ENCODE measurements around the gene TFAP2E.

Gene TFAP2E

DNA sequence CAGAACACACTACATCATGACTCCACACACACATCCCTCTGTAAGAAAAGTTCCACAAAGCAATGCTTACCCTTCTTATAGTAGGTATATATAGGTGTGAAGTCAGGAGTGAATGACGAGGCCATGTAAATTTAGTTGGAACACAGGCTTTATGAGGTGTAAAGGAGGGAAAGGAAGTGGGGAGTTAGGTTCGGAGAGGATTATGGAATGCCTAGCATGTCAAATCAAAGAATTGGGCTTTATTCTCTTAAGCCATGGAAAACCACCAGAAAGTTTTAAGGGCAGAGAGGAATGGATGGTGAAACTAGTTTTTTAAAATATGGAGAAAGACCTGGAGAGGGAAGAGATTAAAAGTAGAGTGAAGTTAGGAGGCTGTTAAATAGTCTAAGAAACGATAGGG is 26.3 kb downstream of the TFAP2E start:
- DNase-seq: no peak

DNA sequence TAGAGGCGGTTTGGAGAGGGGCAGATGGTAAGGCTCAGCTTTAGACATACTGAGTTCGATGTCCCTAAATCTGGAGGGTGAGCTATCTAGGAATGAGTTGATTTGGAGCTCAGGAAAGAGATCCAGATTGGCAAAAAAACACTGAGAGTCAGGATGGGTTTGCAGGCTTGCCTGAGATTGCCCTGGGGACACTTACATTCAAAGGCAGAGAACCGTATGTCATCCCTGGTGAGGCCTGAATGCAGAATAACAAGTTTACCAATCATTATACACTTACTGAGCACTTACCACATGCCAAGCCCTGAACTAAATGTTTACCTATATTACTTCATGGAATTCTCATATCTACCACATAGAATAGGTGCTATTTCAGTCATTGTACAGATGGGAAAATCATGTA is 27.5 kb downstream of the TFAP2E start:
- DNase-seq: no peak

DNA sequence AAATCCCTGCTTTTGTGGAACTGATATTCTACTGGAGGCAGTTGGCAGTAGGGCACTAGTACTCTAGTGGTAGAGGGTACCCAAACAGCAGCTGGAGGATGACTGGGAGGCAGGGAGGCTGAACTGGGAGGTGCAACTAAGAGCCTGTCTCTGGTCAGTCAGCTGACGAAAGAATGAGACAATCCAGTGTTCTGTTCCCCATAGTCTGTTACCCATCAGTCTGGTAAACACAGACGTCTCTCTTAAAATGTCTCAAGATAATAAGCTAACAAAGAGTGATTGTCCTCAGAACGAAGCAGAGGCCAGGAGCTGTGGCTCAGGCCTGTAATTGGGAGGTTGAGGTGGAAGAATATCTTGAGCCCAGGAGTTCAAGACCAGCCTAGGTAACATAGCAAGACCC is 30.4 kb downstream of the TFAP2E start:
- DNase-seq: no peak

DNA sequence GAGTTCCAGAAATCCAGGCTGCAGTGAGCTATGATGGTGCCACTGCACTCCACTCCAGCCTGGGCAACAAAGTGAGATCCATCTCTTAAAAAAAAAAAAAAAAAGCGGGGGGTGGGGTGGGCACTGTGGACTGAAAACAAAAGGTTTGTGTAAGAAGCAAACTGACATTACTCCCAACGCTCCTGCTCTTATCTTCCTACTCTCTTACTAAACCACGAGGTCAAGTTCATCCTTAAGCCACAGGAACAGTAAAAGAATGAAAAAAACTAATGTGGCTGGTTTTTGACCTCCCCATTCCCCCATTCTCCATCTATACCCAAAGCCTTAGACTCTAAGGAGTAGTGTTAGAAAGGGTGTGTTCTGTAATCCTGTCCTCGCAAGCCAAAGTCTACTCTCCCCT is 30.8 kb downstream of the TFAP2E start:
- DNase-seq: no peak

DNA sequence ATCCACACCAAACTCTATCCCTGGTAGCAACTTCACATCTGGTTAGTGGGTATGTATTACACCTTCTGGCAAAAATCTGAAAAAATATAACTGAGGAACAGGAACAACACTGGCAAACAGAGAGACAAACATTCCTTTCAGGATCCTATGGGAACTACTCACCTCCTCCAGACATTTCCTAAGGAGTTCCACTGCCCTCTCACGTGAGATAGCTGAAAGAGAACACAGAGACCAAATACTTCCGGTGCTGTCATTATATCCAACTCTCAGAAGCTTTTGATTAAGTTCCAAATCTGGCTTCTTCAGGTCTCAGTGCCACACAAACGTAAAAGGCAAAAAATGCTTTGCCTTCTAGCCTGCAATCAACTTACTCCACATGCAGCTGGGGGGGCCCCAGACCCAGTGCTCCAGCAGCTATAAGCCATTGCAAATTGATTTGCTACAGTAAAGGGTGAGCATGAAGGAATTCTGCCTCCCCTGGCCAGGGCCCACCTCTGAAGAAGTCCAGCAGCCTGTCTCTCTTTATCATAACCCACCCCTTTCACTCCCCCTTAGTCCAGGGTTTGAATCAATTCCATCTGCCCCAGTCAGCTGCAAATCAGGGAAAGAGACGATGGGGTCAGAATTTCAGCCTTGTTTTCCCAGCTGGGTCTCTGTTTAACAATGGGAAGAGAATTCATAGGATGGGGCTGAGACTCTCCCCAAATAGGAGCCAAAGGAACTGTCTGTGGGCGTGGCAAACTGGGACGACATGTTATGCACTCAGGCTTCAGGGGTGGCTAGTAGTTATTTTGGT is 32.2 kb downstream of the TFAP2E start:
- no peak for DNase-seq

DNA sequence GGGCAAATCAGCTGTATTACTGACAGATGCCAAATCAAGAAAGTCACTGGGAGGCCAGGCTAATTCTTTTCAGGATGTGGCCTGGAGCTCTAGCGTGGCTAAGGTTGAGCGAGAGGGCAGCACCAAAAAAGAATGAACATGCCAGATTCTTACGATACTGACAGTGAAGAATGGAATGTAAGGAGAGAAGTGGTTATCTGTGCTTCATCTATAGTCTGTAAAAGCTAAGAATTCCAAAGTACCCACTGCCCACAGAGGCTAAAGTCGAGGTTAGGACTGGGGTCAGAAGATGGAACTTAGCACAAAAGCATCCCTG is 32.7 kb downstream of the TFAP2E start:
- DNase-seq: no peak

DNA sequence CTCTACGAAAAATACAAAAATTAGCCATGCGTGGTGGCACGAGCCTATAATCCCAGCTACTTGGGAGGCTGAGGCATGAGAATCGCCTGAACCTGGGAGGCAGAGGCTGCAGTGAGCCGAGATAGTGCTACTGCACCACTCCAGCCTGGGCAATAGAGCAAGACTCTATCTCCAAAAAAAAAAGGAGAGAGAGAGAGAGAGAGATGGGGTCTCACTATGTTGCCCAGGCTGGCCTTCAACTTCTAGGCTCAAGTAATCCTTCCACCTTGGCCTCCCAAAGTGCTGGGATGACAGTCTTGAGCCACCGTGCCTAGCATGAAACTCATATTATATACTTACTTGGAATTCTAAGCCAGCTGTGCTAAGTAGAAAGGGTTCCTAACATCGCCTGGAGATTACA is 38.5 kb downstream of the TFAP2E start:
- no peak for DNase-seq

DNA sequence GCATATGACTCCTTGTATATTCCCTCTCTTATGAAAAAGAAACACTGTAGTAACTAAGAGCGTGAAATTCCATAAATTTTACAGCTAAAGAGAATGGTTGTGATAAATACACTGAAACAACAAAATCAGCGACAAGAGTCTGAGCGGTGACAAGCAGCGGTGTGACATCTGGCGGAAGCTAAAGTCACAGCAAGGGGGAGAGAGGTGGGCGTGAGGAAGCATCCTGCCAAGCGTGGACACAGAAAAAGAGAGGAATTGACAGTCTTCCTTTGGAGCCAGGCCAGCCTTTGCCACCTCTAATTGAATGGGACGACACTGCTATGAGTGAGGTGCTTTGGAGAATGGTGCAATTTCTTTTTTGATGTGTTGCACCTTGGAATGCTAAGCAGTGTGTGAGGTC is 42.3 kb downstream of the TFAP2E start:
- no peak for DNase-seq

DNA sequence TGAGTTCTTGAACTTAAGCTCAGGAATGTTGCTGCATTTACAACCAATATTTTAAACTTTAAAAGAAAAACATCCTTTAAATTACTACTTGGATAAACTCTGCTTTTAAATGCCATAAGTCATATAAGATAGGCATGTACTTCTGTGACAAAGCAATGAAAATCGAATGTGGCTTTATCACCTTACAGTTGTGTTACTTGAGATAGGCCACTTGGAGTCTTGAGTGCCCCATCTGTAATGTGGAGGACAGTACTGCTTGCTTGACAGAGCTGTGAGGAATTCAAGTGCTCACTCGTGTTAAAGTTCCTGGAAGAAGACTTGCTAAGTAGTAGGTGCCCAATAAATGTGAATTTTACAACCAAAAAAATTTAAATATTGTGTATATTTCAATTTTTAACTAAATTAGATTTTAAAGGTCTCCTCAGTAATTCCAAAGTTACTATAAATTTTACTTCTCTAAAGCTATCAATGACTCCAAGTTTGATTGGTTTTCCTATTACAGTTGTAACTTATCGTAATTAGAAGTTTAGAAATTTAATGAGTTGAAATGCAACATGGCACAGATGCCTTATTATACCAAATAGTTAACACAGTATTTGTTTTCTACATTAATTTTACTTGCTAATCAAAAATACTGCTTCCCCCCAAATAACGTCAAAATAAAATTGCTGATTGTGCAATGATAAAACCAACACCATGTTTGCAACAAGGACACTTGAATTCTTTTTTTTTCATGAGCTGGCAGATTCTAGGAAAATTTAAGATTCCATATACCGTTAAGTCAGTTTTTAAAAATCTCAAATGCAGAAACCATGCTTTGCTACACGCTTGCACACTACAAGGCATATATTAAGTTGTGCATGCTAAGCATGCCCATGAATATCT is 46.4 kb downstream of the TFAP2E start:
- no peak for DNase-seq

DNA sequence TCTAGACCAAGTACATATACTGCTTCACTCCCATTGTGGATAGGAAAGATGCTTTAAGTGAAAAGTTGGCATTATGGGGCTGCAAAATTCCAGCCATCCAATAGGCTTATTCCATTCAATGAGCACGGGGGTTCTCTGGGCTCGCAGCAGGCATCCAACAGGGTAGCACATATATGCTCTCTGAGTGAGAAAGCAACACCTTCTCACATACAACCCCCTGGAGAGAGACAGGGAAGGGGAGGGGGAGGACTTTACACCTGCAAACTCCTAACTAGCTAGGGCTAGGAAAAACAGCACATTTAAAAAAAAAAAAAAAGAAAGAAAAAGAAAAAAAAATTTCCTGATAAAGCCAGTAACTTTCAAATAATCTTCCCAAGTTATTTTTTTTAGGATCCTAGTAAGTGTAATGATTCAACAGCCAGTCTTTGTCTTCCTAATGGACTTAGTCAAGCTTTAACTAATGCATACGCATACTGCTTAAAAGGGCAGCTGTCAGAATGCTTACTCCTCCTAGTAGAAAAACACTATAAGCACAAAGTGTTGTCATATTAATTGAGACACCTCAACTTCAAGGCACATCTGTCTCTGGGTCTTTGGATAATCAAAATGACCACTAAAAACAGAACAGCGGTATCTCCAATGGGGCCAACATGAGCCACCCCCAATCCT is 49.5 kb downstream of the TFAP2E start:
- DNase-seq: no peak

DNA sequence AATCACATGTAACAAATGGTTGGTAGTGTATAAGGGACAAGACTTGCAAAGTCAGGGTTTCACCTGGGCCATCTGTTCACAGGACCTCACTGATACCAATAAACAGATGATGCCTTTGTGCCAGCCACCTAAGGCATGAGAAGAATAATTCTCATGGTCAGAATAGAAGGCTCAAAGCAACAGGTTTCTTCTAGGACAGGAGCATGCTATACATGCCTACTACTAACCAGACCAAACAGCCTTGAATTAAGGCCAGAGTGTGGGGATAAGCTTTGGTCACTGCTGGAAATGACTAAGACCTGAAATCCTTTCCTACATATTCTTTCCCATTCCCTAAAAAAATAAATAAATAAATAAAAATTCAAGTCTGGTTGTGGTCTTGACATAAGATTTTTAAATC is 50.7 kb downstream of the TFAP2E start:
- DNase-seq: no peak

DNA sequence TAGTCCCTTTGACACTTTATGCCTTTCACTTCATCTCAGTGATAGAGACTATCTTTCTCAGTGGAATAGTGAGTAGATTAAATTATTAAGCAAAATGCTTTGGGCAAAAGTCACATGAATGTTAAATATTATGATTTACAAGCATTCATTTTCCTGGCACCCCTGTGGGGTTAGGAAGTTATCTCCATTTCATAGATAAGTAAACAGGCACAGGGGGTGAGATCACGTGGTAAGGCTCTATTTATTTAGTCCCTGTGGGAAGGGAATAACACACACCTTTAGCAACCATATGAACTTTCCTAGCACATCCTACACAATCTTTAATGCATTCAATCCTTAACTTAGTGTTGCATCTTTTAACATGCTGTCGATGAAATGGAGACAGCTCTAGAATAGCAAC is 55.9 kb downstream of the TFAP2E start:
- DNase-seq: no peak

DNA sequence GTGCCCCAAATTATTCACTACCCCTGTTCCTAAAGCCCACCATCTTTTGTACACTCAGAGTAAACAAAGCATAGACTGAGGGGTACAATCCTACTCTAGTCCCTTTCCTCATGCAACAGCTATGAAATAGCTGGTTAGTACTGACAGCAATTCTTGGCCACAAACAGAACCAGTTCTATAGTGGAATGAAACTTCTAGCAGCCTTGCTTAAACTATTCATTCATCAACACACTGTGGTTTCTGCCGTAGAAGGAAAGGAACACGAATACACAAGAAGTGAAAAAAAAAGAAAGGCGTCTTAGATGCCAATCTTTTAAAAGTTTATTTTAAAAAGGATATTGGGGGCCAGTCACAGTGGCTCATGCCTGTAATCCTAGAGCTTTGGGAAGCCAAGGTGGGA is 58.3 kb downstream of the TFAP2E start:
- no peak for DNase-seq

DNA sequence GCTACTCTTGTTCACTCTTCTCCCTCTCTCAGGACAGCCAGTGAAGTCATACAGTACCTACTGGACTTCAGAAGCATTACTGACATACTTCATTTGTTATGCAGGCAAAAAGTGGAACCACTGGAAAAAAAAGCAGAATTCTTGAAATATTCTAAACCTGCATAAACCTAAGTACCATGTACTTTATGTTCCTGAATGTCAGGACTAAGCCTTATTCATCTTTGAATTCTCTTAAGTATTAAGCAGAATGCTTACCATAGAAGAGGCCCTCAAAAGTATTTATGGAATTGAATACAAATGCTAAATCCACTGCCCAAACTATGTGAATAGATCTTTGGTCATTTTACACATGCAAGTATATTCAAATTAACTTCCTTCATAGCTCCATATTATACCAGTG is 60.4 kb downstream of the TFAP2E start:
- no peak for DNase-seq

DNA sequence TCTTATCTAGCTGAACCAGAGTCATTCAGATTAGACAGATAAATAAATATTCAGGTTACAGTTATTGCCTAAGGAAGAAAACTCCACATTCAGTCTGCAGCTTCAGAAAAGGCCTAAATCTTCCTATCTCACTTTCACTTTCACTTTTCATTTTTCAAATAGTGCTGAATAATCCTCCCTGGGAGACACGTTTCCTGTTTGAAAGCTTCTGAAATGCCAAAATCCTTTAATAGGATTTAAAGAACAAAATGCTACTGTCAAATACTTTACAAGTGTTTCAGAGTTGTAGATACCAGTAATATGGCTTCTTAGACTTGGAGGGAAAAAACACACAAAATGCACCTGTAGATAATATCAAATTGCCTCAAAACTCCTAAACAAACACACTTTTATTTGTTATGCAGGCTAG is 64.3 kb downstream of the TFAP2E start:
- DNase-seq: no peak

DNA sequence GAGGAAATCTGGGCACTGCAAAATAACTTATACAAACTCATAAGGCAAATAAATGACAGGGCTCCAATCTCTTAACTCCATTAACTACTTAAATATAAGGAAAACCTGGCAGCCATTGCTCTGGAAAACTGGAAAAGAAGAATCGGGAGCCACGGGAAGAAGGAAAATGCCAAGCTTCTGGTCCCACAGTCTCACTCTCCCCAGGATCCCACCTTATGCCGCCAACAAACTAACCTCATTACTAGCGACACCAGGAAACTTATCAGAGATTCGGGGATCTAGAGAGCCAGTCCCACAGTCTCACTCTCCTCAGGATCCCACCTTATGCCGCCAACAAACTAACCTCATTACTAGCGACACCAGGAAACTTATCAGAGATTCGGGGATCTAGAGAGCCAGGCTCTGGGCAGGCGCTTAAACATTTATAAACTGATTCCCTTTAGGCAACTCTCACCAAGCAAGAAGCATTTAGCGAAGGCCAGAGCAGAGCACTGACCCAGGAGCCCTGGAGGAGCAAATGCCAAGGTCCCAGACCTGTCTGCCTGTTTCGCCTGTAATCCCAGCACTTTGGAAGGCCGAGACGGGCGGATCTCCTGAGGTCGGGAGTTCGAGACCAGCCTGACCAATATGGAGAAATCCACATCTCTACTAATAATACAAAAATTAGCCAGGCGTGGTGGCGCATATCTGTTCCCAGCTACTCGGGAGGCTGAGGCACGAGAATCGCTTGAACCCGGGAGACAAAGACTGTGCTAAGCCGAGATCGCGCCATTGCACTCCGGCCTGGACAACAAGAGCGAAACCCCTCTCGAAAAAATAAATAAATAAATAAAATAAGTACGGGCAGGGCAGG is 67.5 kb downstream of the TFAP2E start:
- peak in 1 of 2 experiments; percentile 50 for DNase-seq

DNA sequence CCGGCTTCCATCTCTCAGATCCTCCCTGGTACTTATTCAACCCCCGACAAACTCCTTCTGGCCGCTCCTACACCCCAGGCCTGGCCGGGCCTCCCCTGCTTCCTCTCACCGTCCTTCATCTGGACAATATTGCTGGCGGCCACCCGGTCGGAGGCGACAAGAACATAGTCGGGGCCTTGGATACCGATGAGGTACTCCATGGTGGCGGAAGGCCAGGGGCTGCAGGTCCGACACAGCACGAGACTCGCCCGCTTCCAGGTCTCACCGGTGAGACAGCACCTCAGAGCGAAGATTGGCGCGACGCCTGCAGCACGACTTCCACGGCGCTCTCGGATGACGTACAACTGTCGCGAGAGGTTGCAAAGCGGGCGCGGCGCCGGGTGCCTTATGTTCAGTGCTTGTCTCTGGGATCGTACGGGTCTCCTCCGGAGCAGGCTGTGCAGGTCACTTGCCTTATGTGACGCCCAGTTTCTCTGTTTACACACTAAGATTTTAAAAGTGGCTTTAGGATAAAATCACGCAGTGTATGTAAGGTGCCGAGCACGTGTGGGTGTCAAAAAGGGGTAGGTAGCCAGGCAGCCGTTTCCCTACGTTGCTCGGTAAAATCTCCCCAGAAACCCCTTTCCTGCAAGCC is 68.2 kb downstream of the TFAP2E start, which contains the start of gene PSMB2:
PSMB2 (minus strand) TSS at position 294 of the 634 bp plus-strand sequence; CDS start at position 200, 94 bp downstream.
- peak; percentile 94 to 99 for DNase-seq

DNA sequence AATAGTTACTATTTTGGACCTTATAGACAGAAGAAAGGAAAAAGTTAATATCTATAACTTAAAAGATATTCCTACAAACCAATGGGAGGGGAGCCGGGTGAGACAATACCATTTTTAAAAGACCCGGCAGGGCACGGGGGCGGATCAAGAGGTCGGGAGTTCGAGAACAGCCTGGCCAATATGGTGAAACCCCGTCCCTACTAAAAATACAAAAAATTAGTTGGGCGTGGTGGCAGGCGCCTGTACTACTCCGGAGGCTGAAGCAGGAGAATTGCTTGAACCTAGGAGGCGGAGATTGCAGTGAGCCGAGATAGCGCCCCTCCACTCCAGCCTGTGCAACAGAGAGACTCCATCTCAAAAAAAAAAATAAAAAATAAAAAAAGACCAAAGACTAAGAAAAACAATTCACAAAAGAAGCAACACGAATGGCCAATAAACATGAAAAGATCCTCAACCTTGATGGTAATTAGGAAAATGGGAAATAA is 69.4 kb downstream of the TFAP2E start:
- DNase-seq: no peak

DNA sequence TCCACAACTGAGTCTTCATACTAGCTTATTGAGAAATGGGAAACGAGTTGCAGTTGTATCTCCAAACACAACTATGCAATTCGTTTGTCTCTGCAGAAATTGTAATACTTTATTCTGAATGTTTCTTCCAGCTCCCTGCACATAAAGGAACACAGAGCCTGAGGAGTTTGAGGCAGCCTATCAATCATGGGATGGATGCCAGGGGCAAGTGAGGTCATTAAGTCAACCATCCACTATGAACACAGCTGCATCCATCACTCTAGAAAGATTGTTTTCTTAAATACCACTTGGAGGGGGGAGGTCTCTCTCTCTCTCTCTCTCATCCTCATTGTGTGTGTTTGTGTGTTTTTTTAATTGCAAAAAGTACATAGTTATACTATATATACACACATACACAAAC is 71.1 kb downstream of the TFAP2E start:
- no peak for DNase-seq
